MM.1S (cell line): Measurements from ENCODE around the gene MUC4.

Experiments used
- DNase-seq: peaks from one replicate; pipeline ENCODE4 v3.0.0-alpha.2; 2015
- H2AFZ ChIP-seq: fragments of 300-600 bp; sonication (generic); 2 replicates; pipeline ENCODE4 v1.6.0; 2016; ENCODE audit warnings: antibody characterized with exemption, low read length
- H3F3A ChIP-seq: fragments of 300-600 bp; sonication (generic); 2 replicates; pipeline ENCODE4 v1.6.1; 2016; ENCODE audit warnings: mild to moderate bottlenecking, antibody characterized with exemption, low read length, moderate library complexity, mixed read lengths; ENCODE audit not compliant: insufficient read depth
- H3K27ac ChIP-seq: fragments of 300-600 bp; sonication (generic); 2 replicates; pipeline ENCODE4 v1.5.1; 2016; ENCODE audit warnings: mild to moderate bottlenecking, low read length
- H3K27me3 ChIP-seq: fragments of 300-600 bp; sonication (generic); replicated peaks from 2 replicates; pipeline ENCODE4 v1.6.0; 2016; ENCODE audit warnings: low read length; ENCODE audit not compliant: insufficient read depth
- H3K36me3 ChIP-seq: fragments of 300-600 bp; sonication (generic); replicated peaks from 2 replicates; pipeline ENCODE4 v1.6.1; 2016; ENCODE audit warnings: mild to moderate bottlenecking, low read length, mixed read lengths; ENCODE audit not compliant: insufficient read depth
- H3K4me1 ChIP-seq: fragments of 300-600 bp; sonication (generic); 2 replicates; pipeline ENCODE4 v1.6.1; 2016; ENCODE audit warnings: low read length, mixed read lengths
- H3K4me2 ChIP-seq: fragments of 300-600 bp; sonication (generic); 2 replicates; pipeline ENCODE4 v1.6.0; 2016; ENCODE audit warnings: low read depth, low read length
- H3K4me3 ChIP-seq: fragments of 300-600 bp; sonication (generic); 2 replicates; pipeline ENCODE4 v1.5.1; 2016; ENCODE audit warnings: low read length, mixed read lengths
- H3K79me2 ChIP-seq: fragments of 300-600 bp; sonication (generic); 2 replicates; pipeline ENCODE4 v1.6.1; 2016; ENCODE audit warnings: mixed run types, low read length, mixed read lengths
- H3K9ac ChIP-seq: fragments of 300-600 bp; sonication (generic); 2 replicates; pipeline ENCODE4 v1.6.1; 2016; ENCODE audit warnings: low read length, mixed read lengths
- H3K9me2 ChIP-seq: fragments of 300-600 bp; sonication (generic); replicated peaks from 2 replicates; pipeline ENCODE4 v1.6.1; 2016; ENCODE audit warnings: mild to moderate bottlenecking, low read length, mixed read lengths; ENCODE audit not compliant: insufficient read depth
- H3K9me3 ChIP-seq: fragments of 300-600 bp; sonication (generic); replicated peaks from 2 replicates; pipeline ENCODE4 v1.6.1; 2016; ENCODE audit warnings: mild to moderate bottlenecking, low read length, mixed read lengths; ENCODE audit not compliant: insufficient read depth
- H4K20me1 ChIP-seq: fragments of 300-600 bp; sonication (generic); 2 replicates; pipeline ENCODE4 v1.6.1; 2016; ENCODE audit warnings: mild to moderate bottlenecking, low read length, moderate library complexity, mixed read lengths; ENCODE audit not compliant: insufficient read depth
- CTCF ChIP-seq: fragments of 300-600 bp; sonication (generic); IDR thresholded peaks from 2 replicates; pipeline ENCODE4 v1.5.1; 2016; ENCODE audit warnings: antibody characterized with exemption, low read length, mixed read lengths
- EZH2 ChIP-seq: fragments of 300-600 bp; sonication (generic); optimal IDR thresholded peaks from 2 replicates; pipeline ENCODE3; 2017; ENCODE audit warnings: low read depth, mild to moderate bottlenecking, antibody characterized with exemption, low read length, mixed read lengths
- EZH2phosphoT487 ChIP-seq: fragments of 300-600 bp; sonication (generic); IDR thresholded peaks from 2 replicates; pipeline ENCODE4 v1.6.1; 2018; ENCODE audit warnings: antibody characterized with exemption, low read length

The MUC4 gene

GRCh38 chr3:195754141-195754540, 57.6 kb downstream of the MUC4 start:
- Histone ChIP-seq H3K4me2 (no peak overlapping the region), H3K4me1 (peaks cover under 1% of the 10 kb centered on the region), H3K27me3 (peaks cover 41% of the 10 kb centered on the region), H3K79me2 (no peaks in the 10 kb centered on the region), H2AFZ (no peak overlapping the region), H3F3A (no peaks in the 10 kb centered on the region), H3K9me3 (no peaks in the 10 kb centered on the region), H3K27ac (no peak overlapping the region), H3K36me3 (no peaks in the 10 kb centered on the region), H3K9ac (no peak overlapping the region), H4K20me1 (no peaks in the 10 kb centered on the region), H3K9me2 (no peaks in the 10 kb centered on the region), H3K4me3 (no peak overlapping the region)
- TF ChIP-seq CTCF (no peak), EZH2 (no peak), EZH2phosphoT487 (no peak)
- no peak for DNase-seq

DNA sequence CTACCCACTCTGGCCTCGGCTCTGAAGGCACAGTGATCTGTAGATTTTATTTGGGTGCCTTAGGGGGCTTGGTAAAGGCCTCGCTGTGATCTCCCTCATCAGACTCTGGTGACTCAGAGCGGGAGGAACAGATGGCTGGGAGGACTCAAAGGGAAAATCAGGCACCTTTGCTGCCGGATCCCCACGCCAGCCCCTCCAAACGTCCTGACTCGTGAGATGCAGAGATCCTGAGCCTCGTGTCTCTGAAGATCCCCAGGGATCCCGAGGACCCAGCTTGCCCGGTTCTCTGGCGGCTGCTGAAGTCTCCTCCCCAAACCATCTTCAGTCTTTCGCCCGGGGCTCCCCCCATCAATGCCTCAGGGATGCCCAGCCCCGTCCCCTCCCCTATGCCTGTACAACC, 58.1 kb downstream of the MUC4 start:
- no peaks in the 10 kb centered on the region for H3K9me3 ChIP-seq
- H3K36me3 ChIP-seq, result no peaks in the 10 kb centered on the region
- H3K4me3 ChIP-seq, result no peak overlapping the region
- no peak for TF ChIP-seq EZH2
- no peak for TF ChIP-seq EZH2phosphoT487
- peaks cover 6% of the 10 kb centered on the region for H3K4me1 ChIP-seq
- peaks cover 36% of the 10 kb centered on the region for H3K27me3 ChIP-seq
- no peak overlapping the region for H3K9ac ChIP-seq
- H2AFZ ChIP-seq, result no peak overlapping the region
- no peaks in the 10 kb centered on the region for H4K20me1 ChIP-seq
- peaks cover 5% of the 10 kb centered on the region; the same call in 1 of the 2 replicates for H3F3A ChIP-seq
- no peaks in the 10 kb centered on the region for H3K79me2 ChIP-seq
- H3K27ac ChIP-seq, result no peak overlapping the region
- no peak overlapping the region for H3K4me2 ChIP-seq
- H3K9me2 ChIP-seq, result no peaks in the 10 kb centered on the region
- DNase-seq, result no peak

GRCh38 chr3:195752546-195753331, 59.0 kb downstream of the MUC4 start:
- Histone ChIP-seq H3K79me2 (no peaks in the 10 kb centered on the region), H3F3A (peaks cover 5% of the 10 kb centered on the region; the same call in 1 of the 2 replicates), H3K4me2 (no peak overlapping the region), H3K27me3 (peaks cover 30% of the 10 kb centered on the region), H2AFZ (no peak overlapping the region), H3K36me3 (no peaks in the 10 kb centered on the region), H3K9me3 (no peaks in the 10 kb centered on the region), H3K9me2 (no peaks in the 10 kb centered on the region), H3K9ac (no peak overlapping the region), H3K4me3 (no peak overlapping the region), H3K4me1 (peaks cover 6% of the 10 kb centered on the region), H4K20me1 (no peaks in the 10 kb centered on the region), H3K27ac (no peak overlapping the region)
- no peak for TF ChIP-seq CTCF
- no peak for TF ChIP-seq EZH2phosphoT487
- no peak for TF ChIP-seq EZH2
- DNase-seq, result no peak

DNA sequence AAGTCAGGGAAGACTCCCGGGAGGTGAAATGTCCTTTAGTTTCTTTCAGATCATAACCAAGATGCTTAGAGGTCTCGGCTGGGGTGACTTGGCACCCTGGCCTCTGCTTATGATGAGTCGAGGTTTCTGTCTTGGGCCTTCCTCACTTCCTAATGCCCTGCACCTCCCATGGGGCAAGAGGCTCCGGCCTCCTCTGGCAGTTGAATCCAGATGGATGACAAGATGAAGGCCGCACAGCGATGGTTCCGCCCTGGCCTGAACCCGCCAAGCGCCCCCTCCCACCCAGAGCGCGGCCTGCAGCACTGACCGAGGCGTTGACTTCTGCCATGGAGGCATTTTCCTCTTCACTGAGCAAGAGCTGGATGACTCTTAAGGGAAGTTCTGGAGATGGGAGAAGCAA, 59.7 kb downstream of the MUC4 start:
- no peak overlapping the region for H3K9ac ChIP-seq
- H3K27me3 ChIP-seq, result peaks cover 23% of the 10 kb centered on the region
- H3K36me3 ChIP-seq, result no peaks in the 10 kb centered on the region
- no peak overlapping the region for H3K4me2 ChIP-seq
- H3K4me1 ChIP-seq, result peaks cover 6% of the 10 kb centered on the region
- H2AFZ ChIP-seq, result no peak overlapping the region
- H3K4me3 ChIP-seq, result no peak overlapping the region
- H3K27ac ChIP-seq, result no peak overlapping the region
- no peak for DNase-seq
- no peaks in the 10 kb centered on the region for H3K9me2 ChIP-seq
- TF ChIP-seq EZH2phosphoT487, result no peak
- no peak for TF ChIP-seq CTCF
- no peak for TF ChIP-seq EZH2
- no peaks in the 10 kb centered on the region for H3K9me3 ChIP-seq
- H3K79me2 ChIP-seq, result no peaks in the 10 kb centered on the region
- H3F3A ChIP-seq, result peaks cover 5% of the 10 kb centered on the region; the same call in 1 of the 2 replicates
- H4K20me1 ChIP-seq, result no peaks in the 10 kb centered on the region
